PC-3 (cell line): ENCODE measurements around the gene CELA1. TPM values are rescaled to one million over a fixed set of nuclear protein-coding genes. Genes with fewer than 3 reads are reported as not detected.

Source experiments
- ATAC-seq: fragments of 200-7000 bp; cut with Tn5 transposase; 2 replicates; pipeline ENCODE4 v1.9.1; 2020; ENCODE audit warnings: mild to moderate bottlenecking, moderate library complexity
- BruUV-seq: library from RNA; stranded (reverse); fragments of 400-500 nt; replicated peaks from 2 replicates; lab custom pipeline; 2021; lab: Mats Ljungman, UMichigan
- CTCF ChIA-PET: fragments of 300-600 bp; sonication (Branson Sonifier 250); formaldehyde crosslinking; loops from one replicate; lab custom pipeline; 2022; ENCODE audit warnings: antibody characterized with exemption; lab: Charles Lee
- POLR2A ChIA-PET: fragments of 300-600 bp; sonication (Branson Sonifier 250); formaldehyde crosslinking; loops from one replicate; lab custom pipeline; 2022; ENCODE audit warnings: antibody characterized with exemption; ENCODE audit not compliant: unreplicated experiment; lab: Charles Lee
- DNase-seq: peaks from one replicate; pipeline ENCODE4 v3.0.0-alpha.2; 2015
- H2AFZ ChIP-seq: fragments of 300-600 bp; sonication (generic); 2 replicates; pipeline ENCODE4 v1.6.0; 2016; ENCODE audit warnings: antibody characterized with exemption, low read length
- H3F3A ChIP-seq: fragments of 300-600 bp; sonication (generic); one replicate; pipeline ENCODE4 v1.6.0; 2017; ENCODE audit warnings: antibody characterized with exemption, low read length, control low read depth, mild to moderate bottlenecking; ENCODE audit not compliant: unreplicated experiment
- H3K27ac ChIP-seq: fragments of 300-600 bp; sonication (generic); 2 replicates; pipeline ENCODE4 v1.5.1; 2016; ENCODE audit warnings: mild to moderate bottlenecking, low read length
- H3K27me3 ChIP-seq: fragments of 300-600 bp; sonication (generic); 2 replicates; pipeline ENCODE4 v1.6.1; 2016; ENCODE audit warnings: low read length, mixed read lengths
- H3K36me3 ChIP-seq: fragments of 300-600 bp; sonication (generic); 2 replicates; pipeline ENCODE4 v1.6.1; 2016; ENCODE audit warnings: low read depth, mixed run types, low read length, mixed read lengths
- H3K4me1 ChIP-seq: fragments of 300-600 bp; sonication (generic); 2 replicates; pipeline ENCODE4 v1.5.1; 2016; ENCODE audit warnings: low read length; ENCODE audit not compliant: insufficient read depth
- H3K4me2 ChIP-seq: fragments of 300-600 bp; sonication (generic); 2 replicates; pipeline ENCODE4 v1.6.0; 2016; ENCODE audit warnings: low read length
- H3K4me3 ChIP-seq: fragments of 300-600 bp; sonication (generic); 2 replicates; pipeline ENCODE4 v1.5.1; 2016; ENCODE audit warnings: mild to moderate bottlenecking, low read length, mixed read lengths
- H3K79me2 ChIP-seq: fragments of 300-600 bp; sonication (generic); 2 replicates; pipeline ENCODE4 v1.6.1; 2017; ENCODE audit warnings: low read length, mixed read lengths
- H3K9ac ChIP-seq: fragments of 300-600 bp; sonication (generic); 2 replicates; pipeline ENCODE4 v1.6.0; 2016; ENCODE audit warnings: mild to moderate bottlenecking, low read length
- H3K9me2 ChIP-seq: fragments of 300-600 bp; sonication (generic); replicated peaks from 2 replicates; pipeline ENCODE4 v1.6.1; 2016; ENCODE audit warnings: mixed run types, low read length, mixed read lengths
- H3K9me3 ChIP-seq: fragments of 300-600 bp; sonication (generic); 2 replicates; pipeline ENCODE4 v1.6.1; 2016; ENCODE audit warnings: low read length, mixed read lengths
- H4K20me1 ChIP-seq: fragments of 300-600 bp; sonication (generic); 2 replicates; pipeline ENCODE4 v1.6.1; 2016; ENCODE audit warnings: low read length, mixed read lengths
- EZH2 ChIP-seq: fragments of 300-600 bp; sonication (generic); IDR thresholded peaks from one replicate; pipeline ENCODE4 v1.6.1; 2017; ENCODE audit warnings: antibody characterized with exemption, mild to moderate bottlenecking, low read length; ENCODE audit not compliant: unreplicated experiment
- EZH2phosphoT487 ChIP-seq: fragments of 300-600 bp; sonication (generic); IDR thresholded peaks from 2 replicates; pipeline ENCODE4 v1.6.1; 2018; ENCODE audit warnings: mild to moderate bottlenecking, antibody characterized with exemption, low read length, borderline replicate concordance
- intact Hi-C: fragments of 100-400 bp; cut with micrococcal nuclease; formaldehyde crosslinking; loops from 2 replicates; pipeline ENCODE4 v1.9.0; 2023
- total RNA-seq: library from RNA; depleted of rRNA; stranded (reverse); fragments of >200 nt; gene quantifications from 2 replicates; pipeline ENCODE4 v1.2.3, GENCODE V29; 2014; rRNA removed
- TF ChIP-seq, protein P1 (sequence below): fragments of 300-600 bp; sonication (generic); conservative IDR thresholded peaks from 2 replicates; pipeline ENCODE4 v1.5.1; 2017; ENCODE audit warnings: antibody characterized with exemption, low read depth, mild to moderate bottlenecking, low read length

CELA1 gene
- total RNA-seq, 1 experiment from 2014 or later = not detected

DNA sequence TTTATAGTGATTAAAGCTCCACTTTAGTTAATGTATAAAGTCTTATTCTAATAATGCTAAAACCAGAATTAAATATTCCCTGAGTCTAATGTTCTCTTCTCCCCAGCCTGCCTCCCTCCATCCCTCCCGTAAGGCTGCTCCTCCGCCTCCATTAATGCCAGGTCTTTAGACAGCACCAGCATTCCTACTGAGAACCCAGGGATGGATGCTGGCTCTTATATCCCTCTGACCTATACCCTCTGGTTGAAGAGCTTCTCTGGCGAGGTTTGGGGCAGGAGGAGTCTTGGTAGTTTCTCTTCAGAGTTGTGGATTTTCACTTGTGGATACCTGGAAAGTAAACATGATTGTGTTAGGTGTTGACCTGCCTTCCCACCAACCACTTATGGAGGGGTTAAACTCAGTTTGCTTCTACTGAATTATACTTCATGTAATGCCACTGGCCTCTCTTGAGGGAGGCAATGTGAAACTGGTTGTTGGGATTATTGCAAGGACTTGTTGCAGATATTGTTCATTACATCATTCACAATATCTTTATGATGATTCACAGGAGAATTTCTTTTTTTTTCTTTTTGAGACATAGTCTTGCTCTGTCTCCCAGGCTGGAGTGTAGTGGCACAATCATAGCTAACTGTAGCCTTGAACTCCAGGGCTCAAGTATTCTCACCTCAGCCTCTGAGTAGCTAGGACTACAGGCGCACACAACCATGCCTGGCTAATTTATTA lies 65.1 kb downstream of the CELA1 start:
- POLR2A ChIA-PET = no interaction called here
- no peak overlapping the region for H3K4me2 ChIP-seq
- intact Hi-C loops = no loop called here
- H3K9me2 ChIP-seq = no peaks in the 10 kb centered on the region
- H4K20me1 ChIP-seq = no peaks in the 10 kb centered on the region
- H3K4me3 ChIP-seq = no peak overlapping the region
- no TSS peak for BruUV-seq
- no peak overlapping the region for H2AFZ ChIP-seq
- DNase-seq = peak; percentile 36
- H3K36me3 ChIP-seq = no peaks in the 10 kb centered on the region
- TF ChIP-seq EZH2phosphoT487 = no peak
- TF ChIP-seq EZH2 = no peak
- TF ChIP-seq, protein P1, sequence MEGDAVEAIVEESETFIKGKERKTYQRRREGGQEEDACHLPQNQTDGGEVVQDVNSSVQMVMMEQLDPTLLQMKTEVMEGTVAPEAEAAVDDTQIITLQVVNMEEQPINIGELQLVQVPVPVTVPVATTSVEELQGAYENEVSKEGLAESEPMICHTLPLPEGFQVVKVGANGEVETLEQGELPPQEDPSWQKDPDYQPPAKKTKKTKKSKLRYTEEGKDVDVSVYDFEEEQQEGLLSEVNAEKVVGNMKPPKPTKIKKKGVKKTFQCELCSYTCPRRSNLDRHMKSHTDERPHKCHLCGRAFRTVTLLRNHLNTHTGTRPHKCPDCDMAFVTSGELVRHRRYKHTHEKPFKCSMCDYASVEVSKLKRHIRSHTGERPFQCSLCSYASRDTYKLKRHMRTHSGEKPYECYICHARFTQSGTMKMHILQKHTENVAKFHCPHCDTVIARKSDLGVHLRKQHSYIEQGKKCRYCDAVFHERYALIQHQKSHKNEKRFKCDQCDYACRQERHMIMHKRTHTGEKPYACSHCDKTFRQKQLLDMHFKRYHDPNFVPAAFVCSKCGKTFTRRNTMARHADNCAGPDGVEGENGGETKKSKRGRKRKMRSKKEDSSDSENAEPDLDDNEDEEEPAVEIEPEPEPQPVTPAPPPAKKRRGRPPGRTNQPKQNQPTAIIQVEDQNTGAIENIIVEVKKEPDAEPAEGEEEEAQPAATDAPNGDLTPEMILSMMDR = no peak
- no peak overlapping the region for H3K9ac ChIP-seq
- peak; percentile 42; the same call in 1 of the 2 replicates for ATAC-seq
- H3K27ac ChIP-seq = no peak overlapping the region
- no peaks in the 10 kb centered on the region for H3K9me3 ChIP-seq
- no peaks in the 10 kb centered on the region for H3K4me1 ChIP-seq
- H3K79me2 ChIP-seq = no peaks in the 10 kb centered on the region
- CTCF ChIA-PET = no interaction called here
- no peaks in the 10 kb centered on the region for H3K27me3 ChIP-seq
- no peaks in the 10 kb centered on the region for H3F3A ChIP-seq

Other genes starting within 250 kb of the CELA1 start
- gene TFCP2, start 173.5 kb downstream of the CELA1 start, total RNA-seq = 23.2 and 27.3 TPM in 2 replicates
- gene POU6F1, start 128.6 kb downstream of the CELA1 start, total RNA-seq = 0.17 and 6.9 TPM in 2 replicates
- gene DAZAP2, start 107.9 kb downstream of the CELA1 start, total RNA-seq = 56.1 and 57.4 TPM in 2 replicates
- 55.3 and 62.5 TPM in 2 replicates for gene SMAGP, start 76.3 kb downstream of the CELA1 start, total RNA-seq
- not detected in 2 replicates for gene BIN2, start 22.5 kb downstream of the CELA1 start, total RNA-seq
- gene GALNT6, start 44.7 kb upstream of the CELA1 start, total RNA-seq = 93.4 and 101 TPM in 2 replicates
- 3.3 and 4.2 TPM in 2 replicates for gene SLC4A8, start 78.2 kb upstream of the CELA1 start, total RNA-seq
- gene SCN8A, start 244.6 kb upstream of the CELA1 start, total RNA-seq = 10.7 and 12.7 TPM in 2 replicates